NCI-H510A treated with DMSO at 0.1 percent for 48 hours (cell line): Measurements from ENCODE around the gene TRAPPC2L.
A peak's percentile ranks its signal among the peaks of the same experiment; 100 is the strongest.

Source experiments
- DNase-seq: peaks from one replicate; lab custom pipeline; 2025; lab: John Stamatoyannopoulos, UW

The TRAPPC2L gene

GRCh38 chr16:88839745-88840599 is 17.0 kb upstream of the TRAPPC2L start:
- no peak for DNase-seq

- no peak for DNase-seq
Measured at GRCh38 chr16:88840600-88841215, 16.2 kb upstream of the TRAPPC2L start.

GRCh38 chr16:88841521-88842307 is 15.2 kb upstream of the TRAPPC2L start:
- no peak for DNase-seq

DNA sequence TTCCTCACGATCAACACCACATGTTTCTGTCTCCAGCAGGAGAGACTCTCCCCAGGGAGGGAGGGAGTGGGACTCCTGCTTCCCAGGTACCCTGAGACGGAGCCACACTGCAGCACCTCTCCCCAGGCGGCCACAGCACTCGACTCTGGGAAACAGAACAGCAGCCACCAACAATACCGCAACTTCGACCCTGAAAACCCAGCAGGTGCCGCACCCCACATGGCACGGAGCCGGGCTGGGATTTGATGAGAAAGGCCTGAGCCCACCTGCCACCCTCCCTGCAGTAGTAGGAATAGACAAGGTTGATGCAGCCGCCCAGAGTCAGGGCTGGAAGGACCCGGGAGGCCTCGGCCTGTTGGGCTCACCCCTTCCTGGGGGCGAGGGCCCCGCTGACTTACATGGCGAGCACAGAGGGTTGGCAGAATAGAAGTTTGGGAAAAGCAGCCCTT is 14.6 kb upstream of the TRAPPC2L start:
- no peak for DNase-seq

- no peak for DNase-seq
Measured at GRCh38 chr16:88842806-88843205, 14.1 kb upstream of the TRAPPC2L start.

DNA sequence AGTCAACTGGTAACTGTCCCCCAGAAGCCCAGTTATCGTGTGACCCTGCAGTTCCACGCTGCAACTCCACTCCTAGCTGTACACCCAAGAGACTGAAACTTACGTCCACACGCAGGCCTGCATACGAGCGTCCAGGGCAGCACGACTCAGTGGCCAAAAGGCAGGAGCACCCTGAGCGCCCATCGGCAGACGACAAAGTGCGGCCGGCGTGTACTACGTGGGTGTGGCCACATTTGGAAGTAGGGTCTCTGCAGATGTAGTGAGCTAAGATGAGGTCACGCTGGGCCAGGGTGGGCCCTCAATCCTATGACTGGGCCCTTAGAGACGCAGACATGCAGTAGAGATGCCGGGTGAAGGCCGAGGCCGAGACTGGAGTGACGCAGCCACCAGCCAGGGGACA is 13.7 kb upstream of the TRAPPC2L start:
- DNase-seq = no peak

GRCh38 chr16:88844419-88845036 is 12.4 kb upstream of the TRAPPC2L start:
- no peak for DNase-seq

DNA sequence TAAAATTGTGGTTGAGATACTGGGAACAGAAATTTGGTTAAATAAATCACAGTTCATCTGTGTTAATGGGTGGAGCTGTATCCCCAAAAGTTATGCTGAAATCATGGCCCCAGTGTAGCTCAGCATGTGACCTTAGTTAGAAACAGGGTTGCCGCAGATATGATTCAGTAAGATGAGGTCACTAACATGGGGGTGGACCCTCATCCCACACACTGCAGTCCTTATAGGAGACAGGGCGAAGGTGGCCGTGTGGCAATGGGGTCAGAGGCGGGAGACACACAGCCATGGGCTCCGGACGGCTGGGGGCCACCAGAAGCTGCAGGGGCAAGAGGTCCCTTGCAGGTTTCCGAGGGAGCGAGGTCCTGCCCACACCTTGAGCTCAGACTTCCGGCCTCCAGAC is 10.8 kb upstream of the TRAPPC2L start:
- DNase-seq = no peak

DNA sequence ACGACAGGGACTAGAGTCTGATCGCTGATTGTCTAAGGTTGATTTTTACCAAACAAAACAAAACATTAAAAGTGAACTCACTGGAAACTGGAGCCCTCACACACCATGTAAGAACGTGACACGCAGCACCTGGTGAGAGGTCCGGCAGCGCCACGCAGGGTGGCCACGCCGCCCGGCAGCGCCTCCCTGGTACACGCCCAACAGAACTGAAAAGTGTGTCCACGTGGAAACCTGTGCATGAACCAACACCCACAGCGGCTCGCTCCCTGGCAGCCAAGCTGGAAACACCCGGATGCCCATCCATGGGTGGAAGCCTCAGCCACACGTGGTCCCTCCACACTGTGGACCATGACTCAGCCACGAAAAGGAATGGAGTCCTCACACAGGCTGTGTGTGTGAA is 9.3 kb upstream of the TRAPPC2L start:
- DNase-seq = no peak

- no peak for DNase-seq
Measured at GRCh38 chr16:88848557-88848956, 8.4 kb upstream of the TRAPPC2L start.

GRCh38 chr16:88850531-88851199 is 6.3 kb upstream of the TRAPPC2L start:
- no peak for DNase-seq

DNA sequence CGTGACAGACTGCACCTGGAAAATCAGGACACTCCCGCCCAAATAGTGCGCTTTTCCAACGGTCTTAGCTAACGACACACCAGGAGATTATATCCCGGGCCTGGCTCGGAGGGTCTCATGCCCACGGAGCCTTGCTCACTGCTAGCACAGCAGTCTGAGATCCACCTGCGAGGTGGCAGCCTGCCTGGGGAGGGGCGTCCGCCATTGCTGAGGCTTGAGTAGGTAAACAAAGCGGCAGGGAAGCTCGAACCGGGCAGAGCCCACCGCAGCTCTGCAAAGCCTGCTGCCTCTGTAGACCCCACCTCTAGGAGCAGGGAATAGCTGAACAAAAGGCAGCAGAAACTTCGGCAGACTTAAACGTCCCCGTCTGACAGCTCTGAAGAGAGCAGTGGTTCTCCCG is 5.3 kb upstream of the TRAPPC2L start:
- no peak for DNase-seq

GRCh38 chr16:88853325-88853941 is 3.5 kb upstream of the TRAPPC2L start:
- no peak for DNase-seq

DNA sequence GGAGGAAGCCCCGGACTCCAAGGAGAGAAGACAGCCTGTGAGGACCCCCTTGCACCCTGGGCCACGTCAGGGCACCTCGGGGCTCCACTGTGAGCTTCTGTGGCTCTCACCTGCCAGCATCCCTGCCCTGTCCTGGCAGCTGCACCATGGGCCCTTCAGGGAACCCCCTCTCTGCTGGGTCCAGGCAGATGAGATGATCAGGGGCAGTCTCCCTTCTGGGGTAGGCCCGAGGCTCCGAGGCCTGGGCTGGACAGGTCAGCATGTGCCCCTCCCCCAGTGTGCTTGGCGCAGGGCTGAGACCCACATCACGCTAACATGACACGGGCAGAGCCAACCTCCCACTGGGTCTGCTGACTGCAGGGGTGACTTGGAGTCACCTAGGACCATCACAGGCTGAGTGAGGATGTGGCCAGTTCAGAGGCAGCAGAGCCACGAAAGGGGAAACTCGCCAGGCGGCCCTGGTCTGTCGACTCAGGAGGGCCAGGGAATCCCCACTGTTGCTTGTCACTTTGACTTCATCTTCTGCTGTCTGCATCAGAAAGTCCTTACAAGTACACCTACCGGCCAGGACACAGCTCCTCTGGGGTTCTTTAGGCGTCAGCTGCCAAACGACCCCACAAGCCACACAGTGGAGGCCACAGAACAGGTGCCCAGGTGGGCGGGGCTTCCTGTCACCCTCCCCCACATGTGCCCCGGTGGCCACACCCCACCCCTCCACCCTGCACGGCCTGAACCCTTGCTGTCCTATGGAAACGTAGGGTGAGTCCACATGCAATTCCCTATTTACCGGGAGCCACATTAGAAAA is 2.4 kb upstream of the TRAPPC2L start:
- no peak for DNase-seq

- DNase-seq = no peak
Measured at GRCh38 chr16:88855176-88855575, 1.8 kb upstream of the TRAPPC2L start.

GRCh38 chr16:88855736-88856121 is 1.2 kb upstream of the TRAPPC2L start:
- no peak for DNase-seq

DNA sequence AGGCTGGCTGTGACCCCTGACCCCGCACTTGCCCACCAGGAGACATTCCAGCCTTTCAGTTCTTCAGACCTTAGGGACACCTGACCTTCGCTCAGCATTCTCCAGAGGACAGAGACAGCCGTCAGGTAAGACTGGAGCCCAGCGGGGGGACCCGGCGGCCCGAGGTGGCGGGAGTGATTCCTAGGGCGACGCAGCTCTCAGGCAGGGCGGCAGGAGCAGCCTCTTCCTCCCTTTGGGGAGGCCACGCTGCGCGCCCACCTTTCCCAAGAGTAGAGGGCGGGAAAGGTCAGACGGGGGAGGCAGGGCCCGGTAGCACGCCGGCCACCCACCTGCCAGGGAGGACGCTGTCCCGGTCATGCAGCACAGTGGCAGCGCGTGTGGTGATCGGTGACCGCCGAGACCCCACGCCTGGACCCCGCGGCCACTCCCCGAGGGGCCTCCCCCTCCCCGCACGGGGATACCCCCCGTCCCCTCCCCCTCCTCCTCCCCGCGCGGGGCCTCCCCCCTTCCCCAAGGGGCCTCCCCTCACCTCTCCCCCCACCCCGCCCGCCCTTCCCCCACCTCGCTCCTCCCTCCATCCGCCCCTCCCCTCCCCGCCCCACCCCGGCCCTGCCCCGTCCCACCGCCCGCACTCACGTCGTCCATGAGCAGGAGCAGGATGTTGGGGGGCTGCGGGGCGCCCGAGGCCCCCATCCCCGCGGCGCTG is 652 bp upstream of the TRAPPC2L start:
- DNase-seq = no peak

DNA sequence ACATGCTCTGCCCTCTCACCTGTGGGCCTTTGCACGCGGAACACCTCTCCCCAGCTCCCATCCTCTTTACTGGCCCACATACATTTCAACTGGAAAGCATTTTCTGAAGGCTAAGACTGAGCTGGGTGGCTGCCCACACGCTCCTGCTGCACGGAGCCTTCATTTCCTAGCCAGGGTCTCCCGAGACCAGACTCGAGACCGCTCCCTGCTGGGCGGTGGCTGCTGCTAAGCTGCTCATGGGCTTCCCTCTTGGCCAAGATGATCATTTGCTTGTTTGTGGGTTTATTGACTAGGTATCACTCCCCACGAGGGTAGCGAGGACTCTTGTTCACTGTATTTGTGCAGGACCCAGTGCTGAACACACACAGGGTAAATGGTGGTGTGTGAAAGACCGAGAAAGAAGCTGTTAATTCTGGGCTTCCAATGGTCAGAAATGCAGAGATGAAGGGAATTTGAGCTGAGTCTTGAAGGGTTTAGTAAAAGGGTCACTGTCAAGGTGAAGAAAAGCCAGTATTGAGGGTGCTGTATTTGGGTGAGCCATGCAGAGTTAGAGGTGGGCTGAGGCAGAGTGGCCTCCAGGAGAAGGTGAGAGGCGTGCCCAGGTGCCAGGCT is 907 bp downstream of the TRAPPC2L start:
- DNase-seq = peak; percentile 42

DNA sequence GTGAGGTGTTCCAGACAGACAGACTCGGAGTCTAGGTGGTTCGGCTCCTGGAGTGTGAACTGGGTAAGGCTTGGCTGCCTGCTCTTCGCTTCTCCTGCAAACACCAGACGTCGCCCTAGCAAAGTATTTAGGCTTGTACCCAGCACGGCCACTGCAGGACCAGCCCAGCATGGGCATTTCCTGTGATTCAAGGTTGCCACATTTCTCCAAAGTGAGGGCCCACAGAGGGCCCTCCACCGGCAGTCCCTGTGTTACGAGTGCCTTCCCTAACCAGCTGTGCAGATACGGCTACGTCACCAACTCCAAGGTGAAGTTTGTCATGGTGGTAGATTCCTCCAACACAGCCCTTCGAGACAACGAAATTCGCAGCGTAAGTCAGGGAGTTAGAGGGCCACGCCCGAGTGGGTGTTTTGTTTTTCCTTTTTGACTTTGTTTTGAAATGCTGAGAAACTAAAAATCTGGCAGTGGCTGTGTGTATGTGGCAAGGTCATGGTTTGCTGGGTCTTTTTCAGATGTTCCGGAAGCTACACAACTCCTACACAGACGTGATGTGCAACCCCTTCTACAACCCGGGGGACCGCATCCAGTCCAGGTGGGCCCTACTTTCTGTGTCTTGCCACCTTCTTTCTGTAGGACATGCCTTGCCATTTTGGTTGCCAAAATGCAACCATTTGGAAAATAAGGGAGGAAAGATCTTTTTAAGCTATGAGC is 2.6 kb downstream of the TRAPPC2L start:
- DNase-seq = no peak
